Right renal cortex interstitium (tissue), 3 donors: Measurements from ENCODE around the gene SH3RF3. TPM values are rescaled to one million over a fixed set of nuclear protein-coding genes. Genes with fewer than 3 reads are reported as not detected.

Experiments
- DNase-seq, 3 donors: peaks; one replicate each; pipeline ENCODE4 v3.0.0-alpha.2; 2013; ENCODE audit warnings: low read depth in 3 of 3, low spot score in 2 of 3
- polyA plus RNA-seq, 3 donors: library from polyadenylated mRNA; unstranded; fragments of 120-200 nt; gene quantifications; one replicate each; pipeline ENCODE4 v1.2.1, GENCODE V29; 2013; ENCODE audit not compliant: insufficient read length in 3 of 3

The SH3RF3 gene
- polyA plus RNA-seq, 3 donors: 4.3 to 4.5 (median 4.3) TPM

DNA sequence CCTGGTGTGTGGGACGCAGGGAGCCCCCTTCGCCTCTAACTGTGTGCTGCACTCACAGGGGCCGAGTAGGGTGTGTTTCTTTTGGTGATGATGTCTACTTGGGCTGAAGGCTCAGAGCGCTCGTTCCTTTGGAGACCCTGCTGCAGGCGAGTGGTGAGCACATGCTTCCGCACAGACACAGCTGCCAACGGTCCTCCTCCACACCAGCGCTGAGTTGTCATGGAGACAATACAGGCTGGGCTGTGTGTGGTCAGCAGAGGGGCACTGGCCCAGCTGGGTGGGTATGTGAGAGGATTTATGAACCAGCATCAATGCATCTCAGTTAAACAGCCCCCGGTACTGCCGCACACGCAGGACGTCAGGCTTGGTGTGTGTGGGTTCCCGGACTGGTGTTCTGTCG lies 143.5 kb downstream of the SH3RF3 start:
- DNase-seq: no peak

DNA sequence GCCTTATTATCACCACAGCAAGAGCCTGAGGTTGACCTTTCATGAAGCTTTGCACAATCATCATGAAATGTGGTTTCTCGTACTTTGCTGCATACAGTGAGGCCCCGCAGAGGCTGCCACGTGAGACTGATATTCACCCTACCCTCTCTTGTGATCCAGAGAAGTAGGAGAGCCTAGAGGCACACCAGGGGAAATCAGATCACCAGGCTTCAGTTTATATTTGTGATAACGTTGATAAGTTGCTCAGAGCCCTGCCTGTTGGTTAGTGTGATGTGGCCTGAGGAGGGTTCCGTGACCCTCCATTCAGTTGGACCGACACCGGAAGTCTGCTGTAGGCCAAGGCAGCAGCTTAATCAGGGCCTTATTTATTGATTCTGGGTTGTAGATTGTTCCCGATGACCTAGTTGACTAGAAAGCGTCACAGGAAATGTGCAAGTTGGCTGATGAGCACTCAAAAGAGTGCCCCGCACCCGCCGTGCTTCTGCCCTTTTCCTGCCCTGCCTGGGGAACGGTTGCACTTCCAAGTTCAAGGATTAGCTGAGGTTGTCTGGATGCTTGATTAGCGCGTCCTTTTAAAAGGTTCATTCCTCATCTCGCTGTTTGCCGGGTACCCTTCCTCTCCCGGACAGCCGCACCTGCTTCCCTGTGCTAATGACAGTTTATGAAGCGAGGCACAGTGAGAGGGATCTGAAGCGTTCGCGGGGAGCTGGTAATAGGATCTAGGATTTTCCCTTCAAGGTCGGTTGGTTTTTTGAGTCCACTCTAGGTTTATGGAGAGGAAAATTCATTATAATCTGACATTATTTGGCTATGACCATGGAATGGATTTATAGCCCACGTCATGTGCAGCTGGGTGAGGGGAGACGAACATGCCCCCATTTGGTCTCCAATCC lies 146.4 kb downstream of the SH3RF3 start:
- no peak for DNase-seq

DNA sequence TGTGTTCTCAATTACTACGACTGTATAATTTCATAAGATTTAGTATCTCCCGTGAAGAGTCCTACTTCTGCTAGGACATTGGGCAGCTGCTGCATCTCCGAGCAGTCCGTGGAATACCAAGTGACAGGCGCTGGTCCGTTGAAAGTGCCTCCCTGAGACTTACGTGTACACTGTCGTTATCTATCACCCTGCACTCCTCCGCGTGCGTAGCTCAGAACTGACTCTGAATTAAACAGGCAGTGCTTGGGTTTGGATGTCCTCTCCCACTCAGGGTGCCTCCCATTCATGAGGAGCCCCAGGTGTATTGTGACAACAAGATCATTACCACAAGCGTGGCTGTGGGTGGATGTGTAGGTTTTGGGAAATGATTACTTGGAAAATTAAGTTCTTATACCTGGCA lies 148.4 kb downstream of the SH3RF3 start:
- no peak for DNase-seq

DNA sequence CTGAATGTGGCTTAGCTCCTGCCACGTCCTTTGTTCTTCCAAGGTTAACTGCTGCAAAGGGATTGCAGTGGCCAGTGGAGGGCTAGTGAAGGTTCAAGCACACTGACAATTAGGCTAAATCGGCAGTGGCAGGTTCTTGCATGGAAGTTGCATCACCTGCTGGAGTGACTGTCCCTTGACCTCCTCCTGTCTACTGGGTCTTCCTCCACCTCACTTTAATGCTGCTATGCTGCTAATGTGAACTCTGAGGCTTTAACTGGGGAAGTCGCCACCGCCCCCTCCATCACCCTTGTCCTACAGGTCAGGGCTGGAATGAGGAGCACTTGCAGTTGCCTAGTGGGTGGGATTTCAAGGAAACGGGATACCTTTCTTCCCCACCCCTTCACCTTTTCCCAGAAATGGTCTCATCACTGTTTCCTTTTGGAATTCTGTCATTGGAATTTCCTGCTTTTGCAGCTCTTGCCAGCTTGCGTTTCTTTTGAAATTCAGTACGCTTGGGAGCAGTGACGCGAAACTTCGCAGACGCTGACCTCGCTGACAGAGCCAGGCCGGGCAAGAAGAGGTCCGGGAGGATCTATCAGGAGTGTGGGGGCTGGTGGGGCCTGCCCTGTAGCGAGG lies 150.3 kb downstream of the SH3RF3 start:
- no peak for DNase-seq

DNA sequence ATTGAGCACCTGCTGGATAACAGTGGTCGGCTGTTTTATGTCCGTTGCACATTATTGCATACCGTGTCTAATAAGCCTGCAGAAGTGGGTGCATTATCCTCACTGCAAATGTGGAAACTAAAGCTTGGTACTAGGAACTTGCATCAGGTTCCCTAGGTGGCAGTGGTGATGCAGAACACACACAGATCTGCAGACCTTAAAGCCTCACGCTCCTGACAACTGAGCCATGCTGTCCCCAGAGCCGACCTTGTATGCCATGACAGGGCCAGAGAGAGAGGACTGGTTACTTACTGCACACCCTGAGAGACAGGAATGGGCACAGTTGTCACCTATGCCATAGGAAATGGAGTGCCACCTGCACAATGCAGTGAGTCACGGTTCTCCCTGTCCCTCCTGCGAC lies 151.8 kb downstream of the SH3RF3 start:
- no peak for DNase-seq

DNA sequence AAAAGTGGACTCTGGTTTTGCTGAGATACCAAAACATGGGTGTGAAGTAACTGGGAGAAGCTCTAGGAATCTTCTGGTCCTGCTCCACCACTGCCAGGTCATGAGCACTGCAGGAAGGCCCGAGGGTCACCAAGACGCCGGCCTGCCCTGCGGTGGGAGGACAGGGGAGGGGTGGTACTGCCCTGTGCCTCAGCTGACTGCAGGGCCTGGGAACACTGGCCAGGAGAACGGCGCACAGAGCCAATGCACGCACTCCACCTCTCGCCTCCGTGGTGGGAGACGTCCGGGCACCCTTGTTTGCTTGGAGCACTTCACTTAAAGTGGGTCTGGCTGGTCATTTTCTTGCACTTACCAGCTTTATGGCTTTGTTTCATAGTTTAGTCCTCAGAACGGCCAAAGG lies 153.4 kb downstream of the SH3RF3 start:
- DNase-seq: no peak

DNA sequence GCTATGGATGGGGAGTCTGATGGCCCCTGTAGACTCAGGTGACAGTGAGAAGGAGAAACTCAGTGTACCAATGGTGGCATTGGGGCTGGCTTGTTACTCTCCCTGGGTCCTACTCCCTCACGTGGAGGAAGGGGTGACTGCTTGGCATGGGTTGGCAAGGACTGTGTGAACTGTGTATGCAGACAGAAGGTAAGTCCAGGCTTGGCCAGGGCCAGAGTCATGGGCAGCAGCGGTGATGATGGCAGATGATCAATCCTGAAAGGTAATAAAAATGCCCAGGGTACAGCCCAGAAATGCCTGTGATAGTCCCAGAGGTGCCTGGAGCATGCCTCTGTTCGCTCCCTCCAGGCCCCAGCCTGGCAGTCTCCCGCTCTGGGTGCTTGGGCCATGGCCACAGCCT lies 153.9 kb downstream of the SH3RF3 start:
- DNase-seq: no peak

DNA sequence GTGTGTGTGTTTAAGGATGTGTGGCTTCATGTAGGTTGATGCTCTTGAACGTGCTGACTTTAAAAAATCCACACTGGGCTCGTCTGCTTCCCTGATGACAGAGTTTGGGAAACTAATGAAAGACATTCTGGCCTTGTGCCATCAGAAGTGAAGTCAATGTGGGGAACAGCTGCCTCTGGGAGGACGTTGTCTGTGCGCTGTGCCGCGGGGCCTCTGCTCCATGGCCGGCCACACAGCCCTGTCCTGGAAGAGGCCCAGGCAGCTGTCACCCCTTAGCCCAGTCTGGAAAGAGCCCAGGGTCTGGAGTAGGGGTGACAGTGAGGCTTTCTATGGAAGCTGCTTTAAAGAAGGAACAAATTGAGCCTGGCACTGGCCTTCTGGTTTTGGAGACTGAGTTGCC lies 155.8 kb downstream of the SH3RF3 start:
- DNase-seq: no peak

DNA sequence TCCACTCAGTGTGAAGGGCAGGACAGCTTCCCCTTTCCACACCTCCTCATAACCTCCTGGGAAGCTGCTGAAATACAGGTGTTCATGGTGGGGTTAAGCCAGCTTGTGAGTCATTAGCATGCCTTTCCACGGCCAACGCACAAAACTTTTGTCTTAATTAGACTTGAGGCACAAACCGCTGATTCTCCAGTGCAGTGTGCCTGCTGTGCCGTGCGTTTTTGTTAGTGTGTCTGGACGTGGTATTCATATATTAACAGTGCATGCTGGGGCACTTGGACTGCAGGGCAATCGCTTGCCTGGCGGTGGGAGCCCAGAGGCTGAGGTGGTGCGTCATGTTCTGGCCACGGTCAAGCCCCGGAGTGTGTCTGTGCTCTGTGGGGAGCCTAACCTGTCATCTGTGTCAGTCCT lies 156.2 kb downstream of the SH3RF3 start:
- DNase-seq: no peak

DNA sequence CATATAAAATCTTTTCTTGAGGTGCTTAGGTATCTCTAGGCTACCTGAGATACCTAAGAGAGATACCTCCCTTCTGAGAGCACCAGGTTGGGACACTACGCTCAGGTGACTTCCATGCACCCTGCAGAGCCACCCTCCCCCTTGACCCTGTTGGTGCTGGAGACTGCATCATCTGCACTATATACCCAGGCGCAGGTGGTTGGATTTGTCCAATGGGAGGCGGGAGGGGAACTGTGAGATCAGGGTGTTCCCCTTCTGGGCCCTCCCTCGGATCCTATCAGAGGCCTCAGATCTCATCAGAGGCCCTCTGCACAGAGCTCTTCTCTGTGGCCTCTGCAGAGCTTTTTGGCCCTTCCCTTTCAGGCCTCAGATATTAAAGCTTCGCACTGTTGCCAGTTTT lies 158.4 kb downstream of the SH3RF3 start:
- no peak for DNase-seq

DNA sequence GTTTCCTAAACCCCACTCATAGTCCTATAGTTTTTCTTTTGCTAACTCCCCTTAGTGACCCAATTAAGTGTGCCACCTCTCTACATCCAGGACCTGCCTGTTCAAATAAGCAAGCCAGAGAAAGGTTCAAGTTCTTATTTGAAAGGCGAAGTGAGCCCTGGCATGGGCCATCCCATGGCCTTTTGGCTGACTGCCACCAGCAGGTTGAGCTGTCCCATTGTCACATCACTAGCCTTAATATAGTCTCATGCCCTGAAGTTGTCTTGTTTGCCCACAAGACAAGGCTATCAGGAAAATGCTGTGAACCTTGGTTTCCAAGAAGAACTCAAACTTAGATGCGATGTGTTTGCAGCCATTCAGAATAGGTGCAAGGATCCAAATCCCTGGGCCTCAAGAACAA lies 158.8 kb downstream of the SH3RF3 start:
- no peak for DNase-seq

DNA sequence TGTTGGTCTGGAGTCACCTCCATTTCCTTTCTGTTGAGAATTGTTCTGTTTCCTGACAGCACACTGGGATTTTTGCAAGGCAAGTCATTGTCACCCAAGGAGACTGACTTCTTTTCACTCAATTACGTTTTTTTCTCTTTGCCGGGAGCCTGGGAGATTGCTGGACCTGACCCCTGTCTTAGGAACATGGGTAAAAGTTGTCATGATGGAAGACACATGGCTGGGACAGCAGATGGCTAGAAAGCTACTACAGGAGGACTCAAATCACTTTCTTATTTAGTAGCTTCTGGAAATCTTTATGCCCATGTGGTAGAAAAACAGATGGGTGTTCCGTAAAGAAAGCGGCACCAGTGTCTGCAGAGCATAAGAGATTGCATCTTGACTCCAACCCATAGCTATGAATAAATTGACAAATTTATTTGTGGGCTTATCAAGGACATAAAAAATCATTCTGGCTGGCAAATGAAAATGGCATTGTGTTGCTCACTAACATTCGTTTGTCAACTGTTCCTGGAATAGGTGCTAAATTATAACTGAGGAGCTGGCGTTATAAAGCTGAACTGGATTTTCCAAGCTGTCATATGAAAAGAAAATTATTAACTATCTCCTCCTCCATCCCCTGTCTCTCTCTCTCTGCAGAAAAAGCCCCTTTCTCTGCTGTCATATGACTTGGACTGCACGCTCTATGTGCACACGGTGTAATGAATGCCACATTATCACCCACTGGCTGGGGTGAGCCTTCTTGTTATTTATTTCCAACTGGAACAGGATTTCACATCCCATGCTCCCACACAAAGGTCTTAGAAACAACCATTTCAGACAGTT lies 159.8 kb downstream of the SH3RF3 start:
- no peak for DNase-seq

DNA sequence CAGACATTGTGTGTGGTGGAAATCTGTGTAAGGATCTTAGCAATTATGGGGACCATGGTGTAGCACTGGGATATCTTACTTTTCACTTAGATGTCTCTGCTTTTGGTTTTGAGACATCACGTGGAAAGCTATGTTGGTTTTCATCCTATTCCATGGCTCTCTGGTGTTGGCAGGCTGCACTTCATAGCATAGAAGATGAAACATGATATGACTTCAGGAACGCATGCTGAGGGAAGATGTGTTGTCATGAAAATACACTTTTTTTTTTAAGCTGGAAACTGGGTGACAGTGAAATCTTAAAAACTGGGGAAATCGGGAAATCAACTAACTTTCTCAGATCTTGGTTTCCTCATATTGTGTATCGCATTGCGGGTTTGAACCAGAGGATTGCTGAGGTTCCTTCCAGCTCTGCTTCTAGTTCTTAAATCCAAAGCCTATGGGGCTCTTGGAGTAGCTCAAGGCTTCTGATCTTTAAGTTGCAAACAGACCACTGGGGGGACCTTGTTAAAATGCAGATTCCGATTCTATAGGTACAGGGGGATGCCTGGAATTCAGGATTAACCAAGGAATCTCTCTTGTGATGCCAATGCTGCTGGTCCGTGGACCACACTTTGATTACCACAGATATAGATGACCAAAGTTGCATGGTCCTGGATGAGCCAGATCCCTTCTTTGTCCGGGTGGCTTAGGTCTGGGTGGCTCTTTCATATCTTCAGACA lies 160.7 kb downstream of the SH3RF3 start:
- DNase-seq: no peak

DNA sequence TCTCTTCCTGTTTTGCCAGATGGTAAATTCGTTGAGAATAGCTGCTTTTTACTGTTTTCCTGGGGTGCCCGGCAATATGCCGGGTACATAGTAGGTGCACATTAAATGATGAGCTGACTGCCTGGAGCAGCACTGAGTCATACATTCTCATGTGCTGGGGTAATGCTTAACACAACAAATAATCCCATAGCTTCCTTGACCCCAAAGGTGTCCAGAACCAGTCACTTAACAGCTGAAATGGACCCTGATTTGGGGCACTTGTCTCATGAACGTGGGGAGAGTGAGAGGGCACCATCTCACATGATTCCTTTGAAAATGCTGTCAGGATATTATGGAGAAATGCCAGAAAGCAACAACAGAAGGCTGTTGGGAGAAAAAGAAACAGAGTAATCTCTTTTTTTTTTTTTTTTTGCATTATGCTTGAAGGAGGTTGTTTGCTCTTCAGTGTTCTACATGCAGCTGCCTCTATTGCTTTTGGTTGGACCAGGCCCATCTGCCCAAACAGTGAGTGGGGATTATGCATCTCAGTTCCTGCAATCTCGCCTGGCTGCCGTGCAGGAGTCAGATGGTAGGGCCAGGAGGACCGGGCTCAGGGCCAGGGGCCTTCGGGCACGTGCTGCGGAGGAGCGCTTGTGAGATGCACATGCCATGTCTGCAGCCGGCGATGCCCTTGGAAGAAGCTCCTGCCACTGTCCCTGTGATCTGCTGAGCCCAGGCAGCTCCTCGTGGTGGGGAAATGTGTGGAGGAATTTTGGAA lies 162.1 kb downstream of the SH3RF3 start:
- no peak for DNase-seq

DNA sequence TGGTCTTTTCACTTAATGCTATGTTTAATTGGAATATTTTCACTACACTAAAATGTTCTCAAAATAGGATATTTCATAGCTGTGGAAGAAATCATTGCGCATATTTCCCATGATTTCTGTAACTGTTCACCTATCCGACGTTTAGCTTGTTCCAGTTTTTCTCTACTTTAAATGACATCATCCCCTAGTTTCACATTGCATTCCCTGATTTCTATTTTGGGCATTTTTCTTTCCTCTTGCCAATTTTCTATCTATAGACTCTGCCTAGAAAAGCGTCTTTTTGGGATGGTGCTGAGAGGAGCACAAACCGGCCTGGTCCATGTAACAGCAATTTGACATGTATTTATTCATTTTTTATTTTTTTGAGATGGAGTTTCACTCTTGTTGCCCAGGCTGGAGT lies 163.4 kb downstream of the SH3RF3 start:
- DNase-seq: no peak

DNA sequence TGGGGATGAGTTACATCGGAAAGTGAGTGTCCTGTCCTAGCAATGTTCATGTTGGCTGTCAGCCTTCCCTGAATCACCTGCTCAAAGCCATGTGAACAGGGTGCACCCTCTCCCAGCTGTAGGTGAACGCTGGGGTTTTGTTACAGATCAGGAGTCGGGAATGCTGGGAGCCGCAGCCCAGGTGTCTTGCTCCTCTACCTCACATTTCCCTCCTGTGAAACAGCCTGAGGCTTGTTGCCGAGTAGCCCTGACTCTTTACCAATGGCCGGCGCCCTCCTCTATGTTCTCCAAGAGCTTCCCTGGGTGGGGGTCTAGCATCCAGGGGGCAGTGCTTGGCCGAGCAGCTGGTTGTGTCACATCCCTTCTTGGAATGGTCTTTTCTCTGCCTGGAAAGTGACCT lies 164.7 kb downstream of the SH3RF3 start:
- DNase-seq: no peak

DNA sequence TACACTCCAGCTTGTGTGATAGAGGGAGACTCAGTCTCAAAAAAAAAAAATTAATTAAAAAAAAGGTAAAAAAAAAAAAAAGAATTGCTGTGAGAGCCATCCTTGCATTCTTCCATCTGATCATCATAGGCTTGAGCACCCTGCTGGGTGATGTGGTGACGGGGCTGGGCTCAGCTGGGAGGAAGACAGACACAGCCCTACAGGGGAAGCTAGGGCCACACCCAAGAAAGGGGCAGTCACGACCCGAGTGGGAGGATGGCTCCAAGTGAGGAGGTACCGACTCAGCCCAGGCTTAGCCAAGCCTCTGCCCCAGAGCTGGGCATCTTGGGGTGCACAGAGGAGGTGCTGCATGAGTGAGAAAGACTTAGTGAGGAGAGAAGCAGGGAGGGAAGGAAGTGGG lies 165.5 kb downstream of the SH3RF3 start:
- DNase-seq: no peak

DNA sequence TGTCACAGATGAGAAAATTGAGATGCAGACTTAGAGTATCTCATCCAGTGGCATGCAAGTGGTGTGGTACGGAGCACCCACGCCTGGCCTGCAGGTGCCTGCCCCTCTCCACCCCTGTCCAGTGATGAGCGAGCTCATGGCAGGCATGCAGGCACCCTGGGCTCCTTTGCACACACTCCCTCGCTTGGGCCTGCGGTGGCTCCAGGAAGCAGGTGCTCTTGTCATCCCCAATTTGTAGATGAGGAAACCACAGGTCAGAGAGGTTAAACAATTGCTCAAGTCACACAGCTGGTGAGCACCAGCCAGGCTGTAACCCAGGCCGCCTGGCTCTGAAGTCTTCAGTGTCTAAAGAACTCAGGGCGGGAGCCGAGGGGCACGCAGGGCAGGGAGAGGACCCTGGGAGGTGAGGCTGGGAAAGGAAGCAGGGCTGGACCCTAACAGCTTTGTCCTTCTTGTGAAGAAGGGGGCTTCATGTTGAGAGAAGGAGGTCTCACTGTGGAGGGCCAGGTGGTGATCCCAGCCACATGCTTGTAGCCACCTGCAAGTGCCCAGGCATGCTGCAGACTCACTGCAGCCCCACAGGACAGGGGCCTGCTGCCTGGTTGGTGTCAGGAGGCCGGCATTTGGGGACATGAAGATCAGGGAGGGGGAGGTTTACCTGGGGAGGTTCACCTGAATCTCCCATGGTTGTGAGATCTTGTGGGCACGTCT lies 166.2 kb downstream of the SH3RF3 start:
- no peak for DNase-seq

DNA sequence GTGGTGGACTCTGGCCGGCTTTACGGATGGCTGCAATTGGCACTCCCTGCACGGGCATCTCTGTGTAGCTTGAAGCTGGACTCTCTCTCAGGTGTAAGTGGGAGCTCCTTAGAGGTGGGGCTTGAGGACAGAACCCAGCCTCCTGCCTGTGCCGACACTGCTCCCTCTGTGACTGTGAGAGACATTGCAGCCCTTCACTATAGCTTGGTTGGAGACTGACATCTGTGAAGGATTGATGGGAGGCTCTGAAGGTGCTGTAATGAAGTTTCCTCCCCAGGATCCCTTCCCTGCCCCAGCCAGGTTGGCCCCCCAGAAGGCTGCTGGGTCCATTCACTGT lies 166.7 kb downstream of the SH3RF3 start:
- no peak for DNase-seq
